RPMI7951 (cell line): ENCODE results near the gene SPACA7. TPM values are rescaled to one million over a fixed set of nuclear protein-coding genes. Genes with fewer than 3 reads are reported as not detected.
"Not testable (repeated sequence)": the region's sequence is repeated elsewhere in the genome, so short reads cannot be mapped to it uniquely, and the experiment has no call there.

Source experiments
- DNase-seq: peaks from one replicate; pipeline ENCODE4 v3.0.0-alpha.2; 2012; ENCODE audit warnings: low read depth
- total RNA-seq: library from RNA; depleted of rRNA; stranded (reverse); fragments of >200 nt; shearing (Covaris generic); gene quantifications from 2 replicates; pipeline ENCODE4 v1.2.3, GENCODE V29; 2014

SPACA7 gene
- total RNA-seq, 1 experiment from 2014 or later, result not detected

DNA sequence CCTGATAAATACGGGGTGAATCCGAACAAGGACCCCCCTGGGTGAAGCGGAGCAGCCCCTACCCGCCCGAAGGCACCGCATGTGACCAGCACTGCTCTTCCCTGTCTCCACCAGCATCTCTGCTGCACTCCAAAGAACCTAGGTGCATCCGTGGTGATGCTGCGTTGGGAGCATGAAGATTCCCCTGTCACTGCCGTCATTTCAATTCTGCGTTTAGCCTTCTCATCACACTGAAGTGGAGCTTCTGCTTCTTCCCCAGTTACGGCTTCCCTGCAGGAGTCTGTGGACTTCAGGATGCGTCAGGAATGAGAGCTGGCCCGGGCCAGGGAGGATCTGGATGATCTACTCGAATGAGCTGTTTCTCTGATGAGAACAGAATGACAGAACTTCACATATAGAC lies 47.9 kb downstream of the SPACA7 start:
- no peak for DNase-seq

DNA sequence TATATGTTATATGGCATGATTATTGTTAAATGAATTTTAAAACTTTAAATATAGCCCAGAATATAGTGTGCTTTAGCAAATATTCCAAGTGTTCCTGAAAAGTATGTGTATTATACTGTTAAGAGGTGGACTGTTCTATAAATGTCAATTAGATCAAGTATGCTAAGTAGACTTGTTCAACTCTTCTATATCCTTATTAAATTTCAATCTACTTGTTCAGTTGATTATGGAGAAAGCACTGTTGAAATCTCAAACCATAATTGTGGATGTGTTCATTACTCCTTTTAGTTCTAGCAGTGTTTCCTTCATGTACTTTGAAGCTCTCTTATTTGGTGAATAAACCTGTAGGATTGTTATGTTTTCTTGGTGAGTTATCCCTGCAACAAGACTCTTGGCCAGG lies 52.5 kb downstream of the SPACA7 start:
- DNase-seq, result no peak

DNA sequence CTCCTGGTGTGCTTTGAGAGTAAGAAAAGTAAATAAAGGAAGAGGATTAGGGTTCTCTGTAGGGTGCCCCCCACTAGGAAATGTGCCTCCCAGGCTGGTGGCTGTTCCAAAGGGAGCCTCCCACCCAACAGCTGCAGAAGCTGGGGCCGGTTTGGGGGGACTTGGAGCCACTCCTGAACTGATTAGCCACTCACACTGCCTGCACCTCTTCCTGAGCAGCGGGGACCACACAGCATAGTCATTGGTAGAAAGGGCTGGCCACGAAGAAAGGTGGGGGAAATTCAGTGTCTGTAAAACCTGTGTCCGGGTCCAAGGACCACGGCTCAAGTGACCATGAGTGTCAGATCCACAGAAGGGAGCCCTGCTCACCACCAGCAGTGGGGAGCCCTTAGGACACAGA lies 55.6 kb downstream of the SPACA7 start:
- no peak for DNase-seq

- DNase-seq, result not testable (repeated sequence)
These were observed 56.6 kb downstream of the SPACA7 start for GRCh38 chr13:112432734-112433133.

- DNase-seq, result not testable (repeated sequence)
These were observed 57.4 kb downstream of the SPACA7 start for GRCh38 chr13:112433517-112433916.

DNA sequence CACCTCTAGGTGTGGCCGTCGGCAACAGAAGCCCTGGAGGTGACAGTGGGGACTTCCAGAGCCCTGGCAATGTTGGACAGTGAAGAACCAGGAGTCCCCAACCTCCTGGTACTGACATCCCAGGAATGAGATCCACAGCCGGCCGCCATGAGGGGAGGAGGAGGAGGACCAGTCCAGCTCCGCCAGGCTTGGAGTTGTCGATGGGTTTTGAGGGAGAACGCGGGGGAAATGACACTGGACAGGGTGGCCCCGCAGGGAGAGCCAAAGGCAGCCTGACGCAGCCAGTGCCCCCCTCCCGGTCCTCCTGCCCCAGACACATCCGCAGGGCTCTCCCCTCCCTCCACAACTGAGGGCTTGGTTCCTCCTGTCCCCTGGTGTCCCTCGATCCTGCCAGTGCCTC lies 57.9 kb downstream of the SPACA7 start:
- DNase-seq, result no peak

DNA sequence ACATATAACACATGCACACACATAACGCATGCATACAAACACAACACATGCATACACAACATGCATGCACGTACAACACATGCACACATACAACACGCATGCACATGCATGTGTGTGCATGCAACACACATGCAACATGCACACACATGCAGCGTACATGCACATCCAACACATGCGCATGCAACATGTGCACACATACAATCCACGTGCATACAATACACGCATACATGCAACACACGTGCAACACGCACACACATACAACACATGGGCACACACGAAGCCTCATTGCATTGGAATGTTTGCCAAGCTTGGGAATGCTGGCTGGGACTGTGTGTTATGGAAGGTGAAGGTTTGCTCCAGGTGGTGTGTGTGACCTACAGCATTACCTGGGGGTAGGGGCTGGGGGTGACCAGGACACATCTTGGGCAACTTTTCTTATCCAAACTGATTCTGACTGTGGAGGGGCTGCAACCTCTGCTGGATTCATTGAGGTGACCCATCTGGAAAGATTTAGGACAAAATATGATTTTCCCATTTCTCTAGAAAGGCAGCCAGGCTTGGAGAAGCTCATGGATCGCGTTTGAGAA lies 58.9 kb downstream of the SPACA7 start:
- no peak for DNase-seq

DNA sequence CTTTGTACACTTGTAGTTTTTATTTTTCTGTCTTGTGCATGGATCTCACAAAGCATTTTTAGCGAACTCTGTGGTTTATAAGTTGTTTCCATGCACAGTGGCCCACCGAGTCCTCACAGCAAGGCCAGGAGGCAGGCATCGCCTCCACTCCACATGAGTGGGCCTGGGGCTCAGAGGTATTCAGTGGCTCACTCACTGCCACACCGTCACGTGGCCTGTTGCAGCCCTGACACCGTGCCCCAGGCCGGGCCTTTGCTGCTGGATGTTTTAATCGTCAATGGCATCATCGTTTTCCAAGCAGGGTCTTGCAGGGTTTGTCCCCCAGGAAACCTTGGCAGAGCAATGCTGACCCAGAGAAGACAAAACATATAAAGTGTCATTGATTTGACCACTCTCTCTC lies 59.8 kb downstream of the SPACA7 start:
- no peak for DNase-seq

- no peak for DNase-seq
These were observed 61.9 kb downstream of the SPACA7 start for GRCh38 chr13:112438094-112438493.

DNA sequence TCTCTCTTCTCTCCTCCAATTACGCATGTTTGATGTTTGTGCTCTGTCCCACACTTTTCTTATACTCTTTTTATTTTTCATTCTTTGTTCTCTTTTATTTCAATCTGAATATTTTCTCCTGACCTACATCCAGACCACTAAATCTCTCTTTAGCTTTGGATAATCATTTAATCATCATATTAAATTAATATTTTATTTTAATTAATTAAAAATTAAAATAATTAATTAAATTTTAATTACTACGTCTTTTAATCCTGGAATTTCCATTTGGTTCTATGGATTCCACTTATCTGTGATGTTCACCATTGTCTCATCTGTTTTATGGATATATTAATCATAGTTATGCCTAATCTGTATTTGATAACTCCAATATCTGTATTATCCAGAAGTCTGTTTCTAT lies 62.4 kb downstream of the SPACA7 start:
- no peak for DNase-seq

DNA sequence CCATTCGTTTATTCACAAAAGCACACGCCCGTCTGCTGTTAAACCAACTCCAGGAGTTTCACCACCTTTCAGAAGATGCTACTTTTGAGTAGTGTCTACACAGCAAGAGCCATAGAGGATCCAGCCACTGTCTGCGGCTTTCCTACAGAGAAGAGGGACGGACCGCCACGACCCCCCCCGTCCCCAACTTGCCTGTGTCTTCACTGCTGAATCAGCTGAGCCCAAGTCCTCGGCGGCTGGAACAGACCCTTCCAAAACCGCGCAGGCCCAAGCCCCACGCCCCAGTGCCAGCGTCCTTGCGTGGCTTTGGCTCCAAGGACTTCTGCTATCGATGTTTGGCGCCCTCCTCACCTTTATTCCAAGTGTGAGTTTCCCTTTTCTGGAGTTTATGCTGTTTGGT lies 65.1 kb downstream of the SPACA7 start:
- DNase-seq, result no peak

DNA sequence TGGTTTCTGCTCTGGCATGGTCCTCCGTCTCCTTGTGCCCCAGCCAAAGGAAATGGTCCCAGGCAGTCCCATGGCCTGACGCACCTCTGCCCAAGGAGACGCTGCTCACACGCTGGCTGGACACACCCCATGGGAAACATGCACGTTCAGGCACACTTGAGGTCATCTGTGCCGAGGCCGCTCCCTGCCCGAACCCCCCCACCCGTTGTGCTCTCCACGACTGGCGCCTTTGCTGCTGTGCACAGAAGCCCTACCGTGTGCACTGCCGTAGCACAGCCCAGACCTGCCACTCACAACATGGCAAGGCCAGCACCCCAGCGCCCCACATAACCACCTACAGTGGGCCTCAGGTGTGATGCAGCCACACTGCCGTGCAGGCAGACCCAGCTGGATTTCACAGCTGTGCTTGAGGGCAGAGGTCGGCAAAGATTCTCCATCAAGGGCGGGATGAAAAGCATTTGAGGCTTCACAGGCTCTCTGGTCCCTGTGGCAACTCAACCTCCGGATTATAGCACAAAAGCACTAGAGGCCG lies 65.7 kb downstream of the SPACA7 start:
- no peak for DNase-seq

GRCh38 chr13:112442483-112443090 lies 66.4 kb downstream of the SPACA7 start:
- no peak for DNase-seq

DNA sequence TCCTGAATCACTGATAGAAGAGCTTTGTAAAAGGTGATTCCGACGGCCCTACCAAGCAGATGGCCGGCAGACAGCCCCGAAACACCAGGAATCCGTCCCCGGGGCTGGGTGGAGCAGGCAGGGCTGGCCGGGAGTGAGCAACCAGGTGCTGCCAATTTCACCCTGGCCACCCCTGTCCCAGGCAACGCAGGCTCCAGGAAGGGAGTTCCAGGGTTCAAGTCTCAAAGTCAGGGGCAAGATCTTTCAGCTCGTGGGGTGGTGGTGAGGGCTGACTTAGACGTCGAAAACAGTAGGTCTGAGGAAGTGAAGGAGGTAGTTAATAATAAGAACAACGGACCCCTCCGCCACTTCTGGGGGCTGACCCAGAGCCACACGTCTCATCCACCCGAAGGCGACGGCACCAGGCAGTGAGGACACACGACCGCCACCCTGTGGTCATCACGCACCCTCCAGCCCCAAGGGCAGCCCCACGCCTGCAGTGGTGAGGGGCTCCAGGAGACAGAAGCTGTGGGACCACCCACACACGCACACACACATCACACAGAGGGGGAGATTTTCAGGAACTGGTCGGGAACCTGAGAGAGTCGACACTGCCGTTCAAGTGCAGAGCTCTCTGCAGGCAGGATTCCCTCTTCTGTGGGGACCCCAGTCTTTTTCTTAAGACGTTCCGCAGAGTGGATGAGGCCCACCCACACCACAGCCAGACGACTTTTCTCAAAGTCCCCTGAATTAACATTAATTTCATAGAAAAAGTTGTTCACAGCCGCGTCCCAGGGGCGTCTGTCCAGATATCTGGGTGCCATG lies 67.2 kb downstream of the SPACA7 start:
- DNase-seq, result no peak

DNA sequence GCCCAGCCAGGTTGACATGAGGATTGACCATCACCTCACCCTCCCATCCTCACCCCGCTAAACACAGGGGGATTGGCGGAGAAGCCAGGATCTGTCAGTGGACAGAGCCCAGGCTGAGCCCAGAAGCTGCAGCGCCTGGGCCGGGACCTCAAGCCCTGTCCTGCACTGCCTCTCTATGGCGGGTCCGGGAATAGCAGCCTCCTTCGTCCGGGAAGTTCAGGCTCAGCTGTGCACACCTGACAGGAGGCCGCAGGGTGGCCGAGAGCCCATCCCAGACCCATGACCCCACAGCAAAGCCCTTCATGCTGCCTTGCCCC lies 67.8 kb downstream of the SPACA7 start:
- DNase-seq, result peak; percentile 28

GRCh38 chr13:112444416-112445399 lies 68.6 kb downstream of the SPACA7 start:
- DNase-seq, result no peak

- no peak for DNase-seq
These were observed 69.5 kb downstream of the SPACA7 start for GRCh38 chr13:112445411-112446271.

DNA sequence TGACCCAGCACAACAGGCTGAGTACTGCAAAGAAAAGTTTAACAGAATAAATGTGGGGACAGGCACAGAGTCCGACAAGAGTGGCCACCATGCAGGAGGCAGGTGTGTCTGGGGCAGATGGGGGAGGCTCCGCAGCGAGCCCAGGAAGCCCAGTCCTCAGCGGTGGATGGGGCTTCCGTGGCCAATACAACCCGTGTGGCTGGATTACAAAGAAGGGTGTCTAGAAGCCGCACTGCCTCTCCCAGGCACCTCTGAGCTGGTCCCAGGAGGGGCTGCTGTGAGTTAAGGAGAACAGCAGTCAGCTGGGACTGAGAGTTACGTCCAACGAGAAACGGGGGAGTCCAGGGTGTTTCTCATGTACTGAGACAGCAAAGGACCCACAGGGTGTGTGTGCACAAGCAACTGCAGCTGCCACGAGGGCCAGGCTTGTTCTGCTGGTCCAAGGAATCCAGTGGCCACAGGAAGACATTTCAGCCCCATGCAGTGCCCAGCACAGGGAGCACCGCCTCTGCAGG lies 70.2 kb downstream of the SPACA7 start:
- no peak for DNase-seq

GRCh38 chr13:112446867-112447266 lies 70.7 kb downstream of the SPACA7 start:
- no peak for DNase-seq

DNA sequence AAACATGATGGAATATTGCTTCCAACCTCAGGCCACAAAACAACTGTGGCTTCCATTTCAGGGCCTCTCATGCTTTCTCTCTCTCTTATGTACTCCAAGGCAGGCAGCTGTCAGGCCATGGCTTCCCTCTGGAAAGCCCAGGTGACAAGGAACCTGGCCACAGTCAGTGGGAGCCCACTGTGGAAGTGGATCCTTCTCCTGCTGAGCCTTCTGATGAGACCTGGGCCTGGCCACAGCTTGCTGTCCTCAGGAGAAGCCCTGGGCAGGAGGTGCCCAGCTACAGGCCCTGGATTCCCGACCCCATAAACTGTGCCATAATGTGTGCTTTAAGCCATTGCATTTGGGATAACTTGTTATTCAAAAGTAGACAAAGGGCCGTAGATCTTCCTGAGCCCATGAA lies 71.2 kb downstream of the SPACA7 start:
- no peak for DNase-seq
